ENCODE results near the gene CDK2AP2. TPM values are rescaled to one million over a fixed set of nuclear protein-coding genes. Genes with fewer than 3 reads are reported as not detected.
"Not testable (repeated sequence)": the region's sequence is repeated elsewhere in the genome, so short reads cannot be mapped to it uniquely, and the experiment has no call there.

The CDK2AP2 gene
- total RNA-seq, 1 donor from 2014 or later, result 159 TPM

GRCh38 chr11:67524480-67524808 lies 16.5 kb upstream of the CDK2AP2 start:
- intact Hi-C loops (cut with micrococcal nuclease), result no loop called here

- intact Hi-C loops (cut with micrococcal nuclease), result no loop called here
Observed at GRCh38 chr11:67523556-67524479, 15.9 kb upstream of the CDK2AP2 start.

GRCh38 chr11:67522844-67523555 lies 15.0 kb upstream of the CDK2AP2 start, which contains the start of gene CABP2:
TSS of gene CABP2 (minus strand) at chr11:67523446. CDS start at chr11:67523326, 120 bp downstream.
- intact Hi-C loops (cut with micrococcal nuclease), result no loop called here

GRCh38 chr11:67522338-67522737 lies 14.4 kb upstream of the CDK2AP2 start:
- intact Hi-C loops (cut with micrococcal nuclease), result no loop called here

GRCh38 chr11:67521924-67522323 lies 14.0 kb upstream of the CDK2AP2 start:
- intact Hi-C loops (cut with micrococcal nuclease), result no loop called here

- intact Hi-C loops (cut with micrococcal nuclease), result no loop called here
Observed at GRCh38 chr11:67520856-67521824, 13.2 kb upstream of the CDK2AP2 start.

GRCh38 chr11:67519726-67520125 lies 11.8 kb upstream of the CDK2AP2 start:
- intact Hi-C loops (cut with micrococcal nuclease), result no loop called here

GRCh38 chr11:67517784-67518552 lies 10.0 kb upstream of the CDK2AP2 start:
- intact Hi-C loops (cut with micrococcal nuclease), result no loop called here

- intact Hi-C loops (cut with micrococcal nuclease), result no loop called here
Observed at GRCh38 chr11:67516806-67517205, 8.8 kb upstream of the CDK2AP2 start.

GRCh38 chr11:67514116-67514515 lies 6.2 kb upstream of the CDK2AP2 start:
- intact Hi-C loops (cut with micrococcal nuclease), result no loop called here

GRCh38 chr11:67511558-67511957 lies 3.6 kb upstream of the CDK2AP2 start:
- intact Hi-C loops (cut with micrococcal nuclease), result not testable (repeated sequence)

GRCh38 chr11:67510023-67510345 lies 2.0 kb upstream of the CDK2AP2 start:
- intact Hi-C loops (cut with micrococcal nuclease), result no loop called here

GRCh38 chr11:67508486-67509121 lies 642 bp upstream of the CDK2AP2 start:
- intact Hi-C loops (cut with micrococcal nuclease), result loop anchor here (1.0 to 10.0 kb wide), 6 partner anchors 44 to 666 kb away; partner anchors contain the start of genes KDM2A, NDUFV1, POLD4 and RCE1

- intact Hi-C loops (cut with micrococcal nuclease), result loop anchor here (5.0 to 10.0 kb wide), 2 partner anchors 393 to 665 kb away; partner anchors contain the start of genes KDM2A and RCE1
Observed at GRCh38 chr11:67507242-67507863, 609 bp downstream of the CDK2AP2 start.

GRCh38 chr11:67506426-67507051 lies 1.4 kb downstream of the CDK2AP2 start:
- intact Hi-C loops (cut with micrococcal nuclease), result loop anchor here (1.0 to 10.0 kb wide), 6 partner anchors 22 to 664 kb away; partner anchors contain the start of genes KDM2A, RCE1 and TMEM134

GRCh38 chr11:67505605-67506396 lies 2.2 kb downstream of the CDK2AP2 start:
- intact Hi-C loops (cut with micrococcal nuclease), result loop anchor here (1.0 to 10.0 kb wide), 6 partner anchors 22 to 664 kb away; partner anchors contain the start of genes KDM2A, RCE1 and TMEM134

- intact Hi-C loops (cut with micrococcal nuclease), result loop anchor here (5.0 to 10.0 kb wide), 2 partner anchors 390 to 663 kb away; partner anchors contain the start of genes KDM2A and RCE1
Observed at GRCh38 chr11:67504950-67505581, 2.9 kb downstream of the CDK2AP2 start, which contains the start of gene PITPNM1. TSS of gene PITPNM1 (minus strand) at chr11:67505363. CDS start at chr11:67504180, 1,183 bp downstream.

Measured in T-helper 2 cell treated with Interferon-gamma antibody and Interleukin-4, amounts not matched to agents 100 ng/mL and 5 ng/mL, for 36 hours (primary cell).